Endothelial cell of umbilical vein (primary cell): ENCODE results near the gene TPCN2. TPM values are rescaled to one million over a fixed set of nuclear protein-coding genes. Genes with fewer than 3 reads are reported as not detected.

Experiments
- BruUV-seq: library from RNA; stranded (reverse); fragments of 400-500 nt; replicated peaks from 2 replicates; lab custom pipeline; 2021; lab: Mats Ljungman, UMichigan
- CTCF ChIA-PET: fragments of 300-600, 350-600 bp; sonication (Branson Sonifier 250); formaldehyde crosslinking; loops from one replicate; lab custom pipeline; 2021; ENCODE audit warnings: antibody characterized with exemption, inconsistent platforms; lab: Charles Lee
- POLR2A ChIA-PET: fragments of 300-600, 350-600 bp; sonication (Branson Sonifier 250); formaldehyde crosslinking; loops from one replicate; lab custom pipeline; 2021; ENCODE audit warnings: antibody characterized with exemption, inconsistent platforms; lab: Charles Lee
- DNase-seq: peaks from one replicate; pipeline ENCODE4 v3.0.0-alpha.2; 2011; ENCODE audit warnings: low read depth, low spot score
- FAIRE-seq: peaks from 2 replicates; lab custom pipeline; 2011; peaks lifted over from hg19 to GRCh38; lab: Jason Lieb, UNC
- H2AFZ ChIP-seq: 2 replicates; pipeline ENCODE4 v1.6.0; 2012; ENCODE audit warnings: low read depth, low read length, control low read depth, inconsistent platforms
- H3K27ac ChIP-seq: 2 replicates; pipeline ENCODE4 v1.5.1; 2011; ENCODE audit warnings: low read depth, mild to moderate bottlenecking, control low read depth, low read length, moderate library complexity; ENCODE audit not compliant: insufficient read depth
- H3K27me3 ChIP-seq, 2 experiments: 2 replicates each; pipeline versions ENCODE4 v1.6.0 to v1.6.1; 2011; ENCODE audit warnings: low read length in 2 of 2, mixed read lengths in 1 of 2; ENCODE audit not compliant: control insufficient read depth in 2 of 2, insufficient read depth in 2 of 2
- H3K36me3 ChIP-seq, 2 experiments: 2 replicates in 1 of 2; 3 replicates in 1 of 2; pipeline ENCODE4 v1.5.1; 2011; ENCODE audit warnings: low read length in 2 of 2, mild to moderate bottlenecking in 1 of 2, moderate library complexity in 1 of 2; ENCODE audit not compliant: control insufficient read depth in 2 of 2, insufficient read depth in 2 of 2; ENCODE audit errors: extremely low read depth in 1 of 2
- H3K4me1 ChIP-seq: 3 replicates; pipeline ENCODE4 v1.5.1; 2011; ENCODE audit warnings: mild to moderate bottlenecking, low read length; ENCODE audit not compliant: control insufficient read depth, insufficient read depth; ENCODE audit errors: extremely low read depth
- H3K4me2 ChIP-seq: 2 replicates; pipeline ENCODE4 v1.6.1; 2011; ENCODE audit warnings: low read length, control low read depth, mixed read lengths; ENCODE audit not compliant: insufficient read depth
- H3K4me3 ChIP-seq, 3 experiments: fragments of 200-600 bp in 1 of 3; sonication (generic), shearing (Covaris generic) in 1 of 3; replicated peaks in 1 of 3; 2 replicates each; pipeline ENCODE4 v1.5.1; 2011 to 2016; ENCODE audit warnings: control low read depth in 3 of 3, low read length in 3 of 3, mild to moderate bottlenecking in 2 of 3, inconsistent platforms in 1 of 3, low read depth in 1 of 3, moderate library complexity in 1 of 3; ENCODE audit not compliant: insufficient read depth in 1 of 3
- H3K79me2 ChIP-seq: 2 replicates; pipeline ENCODE4 v1.6.0; 2012; ENCODE audit warnings: low read length, inconsistent platforms; ENCODE audit not compliant: control insufficient read depth, insufficient read depth
- H3K9ac ChIP-seq: replicated peaks from 2 replicates; pipeline ENCODE3; 2011; ENCODE audit warnings: low read length, control low read depth; ENCODE audit not compliant: insufficient read depth; ENCODE audit errors: extremely low read depth
- H3K9me1 ChIP-seq: replicated peaks from 3 replicates; pipeline ENCODE4 v1.6.0; 2011; ENCODE audit warnings: mild to moderate bottlenecking, low read length; ENCODE audit not compliant: control insufficient read depth, insufficient read depth; ENCODE audit errors: extremely low read depth
- H3K9me3 ChIP-seq: replicated peaks from 2 replicates; pipeline ENCODE4 v1.5.1; 2012; ENCODE audit warnings: low read length, inconsistent platforms; ENCODE audit not compliant: control insufficient read depth, insufficient read depth
- H4K20me1 ChIP-seq: replicated peaks from 2 replicates; pipeline ENCODE3; 2011; ENCODE audit warnings: mild to moderate bottlenecking, low read length; ENCODE audit not compliant: control insufficient read depth, insufficient read depth; ENCODE audit errors: extremely low read depth
- CTCF ChIP-seq, 2 donors: IDR thresholded peaks; 1 replicate in 1 of 2; 2 replicates in 1 of 2; pipeline ENCODE4 v1.5.1; 2011; ENCODE audit warnings: low read length in 2 of 2, mild to moderate bottlenecking in 2 of 2, moderate library complexity in 2 of 2, control low read depth in 1 of 2, inconsistent platforms in 1 of 2, low read depth in 1 of 2; ENCODE audit not compliant: insufficient read depth in 1 of 2; ENCODE audit errors: extremely low read depth in 1 of 2
- EZH2 ChIP-seq: IDR thresholded peaks from 2 replicates; pipeline ENCODE4 v1.6.1; 2012; ENCODE audit warnings: borderline replicate concordance, low read depth, mild to moderate bottlenecking, moderate library complexity, low read length, inconsistent platforms; ENCODE audit not compliant: severe bottlenecking
- FOS ChIP-seq: IDR thresholded peaks from 2 replicates; pipeline ENCODE4 v1.6.1; 2011; ENCODE audit warnings: mild to moderate bottlenecking, low read length, moderate library complexity, borderline replicate concordance; ENCODE audit not compliant: insufficient read depth
- JUN ChIP-seq: IDR thresholded peaks from 2 replicates; pipeline ENCODE4 v1.6.1; 2011; ENCODE audit warnings: borderline replicate concordance, low read depth; ENCODE audit not compliant: insufficient read length, insufficient read depth
- MAX ChIP-seq: IDR thresholded peaks from 2 replicates; pipeline ENCODE4 v1.6.1; 2011; ENCODE audit not compliant: insufficient read depth, insufficient read length
- MYC ChIP-seq: IDR thresholded peaks from one replicate; pipeline ENCODE4 v1.6.1; 2011; ENCODE audit warnings: mild to moderate bottlenecking, low read depth, low read length
- POLR2A ChIP-seq: IDR thresholded peaks from 2 replicates; pipeline ENCODE4 v1.6.1; 2012; ENCODE audit warnings: low read depth, mild to moderate bottlenecking, control low read depth, low read length
- POLR2AphosphoS5 ChIP-seq: IDR thresholded peaks from 2 replicates; pipeline ENCODE4 v1.6.1; 2012; ENCODE audit warnings: low read depth, mild to moderate bottlenecking, control low read depth, low read length, moderate library complexity; ENCODE audit not compliant: insufficient read depth
- dilution Hi-C: fragments of 300-500 bp; cut with MboI; formaldehyde crosslinking; loops from one replicate; pipeline ENCODE4 v1.15.0; 2019; ENCODE audit warnings: low sequenced_read_pairs; ENCODE audit not compliant: extremely low pct_ligation_motif_present
- intact Hi-C: fragments of 100-400 bp; cut with micrococcal nuclease; formaldehyde crosslinking; loops from one replicate; pipeline ENCODE4 v1.10.0; 2022
- polyA plus RNA-seq, 4 experiments: library from polyadenylated mRNA; depleted of rRNA in 3 of 4; stranded (reverse) in 3 of 4; unstranded in 1 of 4; fragments of >200 nt; gene quantifications; 2 replicates each; pipeline versions ENCODE4 v1.2.1 to v1.2.3, GENCODE V29; 2011 to 2012; ENCODE audit warnings: missing spikeins in 1 of 4
- total RNA-seq: library from RNA; stranded (reverse); gene quantifications from 2 replicates; pipeline ENCODE4 v1.2.3, GENCODE V29; 2021

Gene TPCN2
- total and polyA plus RNA-seq, 2 donors (not counting 3 experiments of a cell fraction or from before 2014, with no cell fraction given), result 10.3 to 13.4 TPM

- TF ChIP-seq MAX (no peak), EZH2 (no peak), JUN (no peak), CTCF (IDR thresholded peaks at IDR 0.05; ENCODE audit: extremely low read depth in 1 of 2, insufficient read depth in 1 of 2, low read depth in 1 of 2, low read length in 2 of 2) (no peak), POLR2AphosphoS5 (no peak), FOS (no peak), MYC (no peak), POLR2A (no peak)
- DNase-seq (no peak), FAIRE-seq (no peak)
- ChIA-PET CTCF (interaction anchor here (0.7 to 0.8 kb wide), 2 partner anchors 37 to 575 kb away, joined by 3 read pairs; no protein-coding TSS in a partner anchor), POLR2A (no interaction called here)
- no peak overlapping the region for H3K4me2 ChIP-seq
- intact Hi-C loops (no loop called here), dilution Hi-C loops (no loop called here)
- no peaks in the 10 kb centered on the region for H3K27me3 ChIP-seq
- no peak overlapping the region for H3K27ac ChIP-seq
- no peak overlapping the region for H3K4me3 ChIP-seq
- H3K79me2 ChIP-seq, result no peaks in the 10 kb centered on the region
- H3K4me1 ChIP-seq, result no peaks in the 10 kb centered on the region
- no TSS peak for BruUV-seq
- no peak overlapping the region for H3K9ac ChIP-seq
- H3K36me3 ChIP-seq, result no peaks in the 10 kb centered on the region
- no peaks in the 10 kb centered on the region for H3K9me1 ChIP-seq
- no peak overlapping the region for H2AFZ ChIP-seq
- H4K20me1 ChIP-seq, result no peaks in the 10 kb centered on the region
- H3K9me3 ChIP-seq, result no peaks in the 10 kb centered on the region
Measured at GRCh38 chr11:69095300-69095699, 46.6 kb downstream of the TPCN2 start.
